ENCODE measurements around the gene MRPL1. TPM values are rescaled to one million over a fixed set of nuclear protein-coding genes. Genes with fewer than 3 reads are reported as not detected.

MRPL1 gene
- total RNA-seq, 1 experiment from 2014 or later: 42.0 TPM

GRCh38 chr4:77834403-77834802 lies 28.2 kb upstream of the MRPL1 start:
- H3K4me3 Mint-ChIP-seq (ENCODE audit: unreplicated experiment): no peak overlapping the region
- H3K27me3 Mint-ChIP-seq (ENCODE audit: insufficient read depth, unreplicated experiment): peaks cover under 1% of the 10 kb centered on the region
- DNase-seq: no peak
- no peak overlapping the region for H3K27ac Mint-ChIP-seq (ENCODE audit: unreplicated experiment)
- ChIA-PET CTCF (no interaction called here), POLR2A (no interaction called here)
- Histone ChIP-seq H3K4me1 (no peaks in the 10 kb centered on the region), H3K9me3 (no peaks in the 10 kb centered on the region), H3K27me3 (replicated peaks; ENCODE audit: control insufficient read depth, insufficient read depth, low read length) (no peaks in the 10 kb centered on the region), H3K4me3 (ENCODE audit: low read depth, low read length) (no peak overlapping the region), H3K36me3 (ENCODE audit: control insufficient read depth, insufficient read depth, low read length) (no peaks in the 10 kb centered on the region)
- BruUV-seq (replicated peaks): no TSS peak
- H3K36me3 Mint-ChIP-seq (ENCODE audit: insufficient read depth, unreplicated experiment): peaks cover under 1% of the 10 kb centered on the region
- intact Hi-C loops (cut with micrococcal nuclease; ENCODE audit: unreplicated experiment): no loop called here
- H3K9me3 Mint-ChIP-seq (ENCODE audit: unreplicated experiment): no peaks in the 10 kb centered on the region
- H3K4me1 Mint-ChIP-seq (ENCODE audit: low read depth, unreplicated experiment): no peaks in the 10 kb centered on the region
- TF ChIP-seq, protein P1, sequence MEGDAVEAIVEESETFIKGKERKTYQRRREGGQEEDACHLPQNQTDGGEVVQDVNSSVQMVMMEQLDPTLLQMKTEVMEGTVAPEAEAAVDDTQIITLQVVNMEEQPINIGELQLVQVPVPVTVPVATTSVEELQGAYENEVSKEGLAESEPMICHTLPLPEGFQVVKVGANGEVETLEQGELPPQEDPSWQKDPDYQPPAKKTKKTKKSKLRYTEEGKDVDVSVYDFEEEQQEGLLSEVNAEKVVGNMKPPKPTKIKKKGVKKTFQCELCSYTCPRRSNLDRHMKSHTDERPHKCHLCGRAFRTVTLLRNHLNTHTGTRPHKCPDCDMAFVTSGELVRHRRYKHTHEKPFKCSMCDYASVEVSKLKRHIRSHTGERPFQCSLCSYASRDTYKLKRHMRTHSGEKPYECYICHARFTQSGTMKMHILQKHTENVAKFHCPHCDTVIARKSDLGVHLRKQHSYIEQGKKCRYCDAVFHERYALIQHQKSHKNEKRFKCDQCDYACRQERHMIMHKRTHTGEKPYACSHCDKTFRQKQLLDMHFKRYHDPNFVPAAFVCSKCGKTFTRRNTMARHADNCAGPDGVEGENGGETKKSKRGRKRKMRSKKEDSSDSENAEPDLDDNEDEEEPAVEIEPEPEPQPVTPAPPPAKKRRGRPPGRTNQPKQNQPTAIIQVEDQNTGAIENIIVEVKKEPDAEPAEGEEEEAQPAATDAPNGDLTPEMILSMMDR (IDR thresholded peaks at IDR 0.05; ENCODE audit: insufficient read depth in 1 of 2, low read depth in 1 of 2, low read length in 1 of 2, severe bottlenecking in 1 of 2, unreplicated experiment in 1 of 2): no peak

DNA sequence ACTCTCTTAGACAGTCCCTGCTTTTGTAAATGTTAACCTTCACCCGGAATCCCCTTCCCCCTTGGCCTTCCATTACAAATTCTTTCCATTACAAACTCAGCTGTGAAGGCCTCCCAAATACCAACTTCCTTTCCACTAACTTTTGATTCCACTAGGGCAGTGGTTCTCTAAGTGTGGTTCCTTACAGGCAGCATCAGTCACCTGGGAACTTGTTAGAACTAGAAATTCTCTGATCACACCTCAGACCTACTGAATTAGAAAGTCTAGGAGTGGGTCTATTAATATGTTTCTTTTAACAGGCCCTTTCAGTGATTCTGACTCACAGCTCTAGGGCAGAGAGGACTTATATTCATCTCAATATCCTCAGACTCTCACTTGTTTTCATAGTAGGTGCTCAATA lies 19.0 kb upstream of the MRPL1 start:
- Mint-ChIP-seq H3K36me3 (ENCODE audit: insufficient read depth, unreplicated experiment) (no peaks in the 10 kb centered on the region), H3K4me3 (ENCODE audit: unreplicated experiment) (no peak overlapping the region), H3K4me1 (ENCODE audit: low read depth, unreplicated experiment) (no peaks in the 10 kb centered on the region), H3K27me3 (ENCODE audit: insufficient read depth, unreplicated experiment) (no peaks in the 10 kb centered on the region), H3K27ac (ENCODE audit: unreplicated experiment) (no peak overlapping the region), H3K9me3 (ENCODE audit: unreplicated experiment) (no peaks in the 10 kb centered on the region)
- DNase-seq: no peak
- H3K4me3 ChIP-seq (ENCODE audit: low read depth, low read length): no peak overlapping the region
- CTCF ChIA-PET: no interaction called here
- H3K4me1 ChIP-seq: no peaks in the 10 kb centered on the region
- intact Hi-C loops (cut with micrococcal nuclease; ENCODE audit: unreplicated experiment): no loop called here
- no peaks in the 10 kb centered on the region for H3K36me3 ChIP-seq (ENCODE audit: control insufficient read depth, insufficient read depth, low read length)
- no peaks in the 10 kb centered on the region for H3K27me3 ChIP-seq (replicated peaks; ENCODE audit: control insufficient read depth, insufficient read depth, low read length)
- H3K9me3 ChIP-seq: no peaks in the 10 kb centered on the region
- TF ChIP-seq, protein P1 (IDR thresholded peaks at IDR 0.05; ENCODE audit: insufficient read depth in 1 of 2, low read depth in 1 of 2, low read length in 1 of 2, severe bottlenecking in 1 of 2, unreplicated experiment in 1 of 2): no peak
- BruUV-seq (replicated peaks): no TSS peak
- POLR2A ChIA-PET: no interaction called here

- Mint-ChIP-seq H3K9me3 (ENCODE audit: unreplicated experiment) (no peaks in the 10 kb centered on the region), H3K27ac (ENCODE audit: unreplicated experiment) (no peak overlapping the region), H3K4me1 (ENCODE audit: low read depth, unreplicated experiment) (no peaks in the 10 kb centered on the region), H3K4me3 (ENCODE audit: unreplicated experiment) (no peak overlapping the region), H3K36me3 (ENCODE audit: insufficient read depth, unreplicated experiment) (no peaks in the 10 kb centered on the region), H3K27me3 (ENCODE audit: insufficient read depth, unreplicated experiment) (no peaks in the 10 kb centered on the region)
- TF ChIP-seq, protein P1 (IDR thresholded peaks at IDR 0.05; ENCODE audit: insufficient read depth in 1 of 2, low read depth in 1 of 2, low read length in 1 of 2, severe bottlenecking in 1 of 2, unreplicated experiment in 1 of 2): no peak
- Histone ChIP-seq H3K9me3 (no peaks in the 10 kb centered on the region), H3K4me1 (no peaks in the 10 kb centered on the region), H3K27me3 (replicated peaks; ENCODE audit: control insufficient read depth, insufficient read depth, low read length) (no peaks in the 10 kb centered on the region), H3K36me3 (ENCODE audit: control insufficient read depth, insufficient read depth, low read length) (no peaks in the 10 kb centered on the region), H3K4me3 (ENCODE audit: low read depth, low read length) (no peak overlapping the region)
- ChIA-PET CTCF (no interaction called here), POLR2A (no interaction called here)
- DNase-seq: no peak
- intact Hi-C loops (cut with micrococcal nuclease; ENCODE audit: unreplicated experiment): no loop called here
- no TSS peak for BruUV-seq (replicated peaks)
Observed at GRCh38 chr4:77844363-77844762, 18.3 kb upstream of the MRPL1 start.
